GM12892 (cell line): ENCODE measurements around the gene ATP9A.

Source experiments
- POLR2A ChIP-seq: IDR thresholded peaks from 2 replicates; pipeline ENCODE4 v1.6.1; 2011; ENCODE audit warnings: low read depth, low read length, control low read depth
- TAF1 ChIP-seq: IDR thresholded peaks from 2 replicates; pipeline ENCODE4 v1.6.1; 2011; ENCODE audit warnings: low read depth, mild to moderate bottlenecking, control low read depth, low read length, borderline replicate concordance

- TF ChIP-seq POLR2A (no peak), TAF1 (no peak)
Measured at GRCh38 chr20:51610761-51611624, 157.2 kb downstream of the ATP9A start.
